Measurements from ENCODE around the gene ANXA7.
"Not testable (repeated sequence)": the region's sequence is repeated elsewhere in the genome, so short reads cannot be mapped to it uniquely, and the experiment has no call there.

ANXA7 gene

DNA sequence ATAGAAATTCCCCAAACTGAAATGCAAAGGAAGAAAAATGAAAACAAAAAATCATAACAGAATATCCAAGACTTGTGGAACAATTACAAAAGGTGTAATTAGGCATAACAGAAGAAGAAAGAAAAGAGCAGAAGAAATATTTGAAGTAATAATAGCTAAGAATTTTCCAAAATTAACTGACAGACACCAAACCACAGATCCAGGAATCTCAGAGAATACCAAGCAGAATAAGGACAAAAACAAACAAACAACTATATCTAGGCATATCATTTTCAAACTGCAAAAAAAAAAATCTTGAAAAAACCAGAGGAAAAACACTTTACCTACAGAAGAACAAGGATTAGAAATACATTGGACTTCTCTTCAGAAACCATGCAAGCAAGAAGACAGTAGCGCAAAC lies 80.7 kb downstream of the ANXA7 start:
- DNase-seq = no peak

DNA sequence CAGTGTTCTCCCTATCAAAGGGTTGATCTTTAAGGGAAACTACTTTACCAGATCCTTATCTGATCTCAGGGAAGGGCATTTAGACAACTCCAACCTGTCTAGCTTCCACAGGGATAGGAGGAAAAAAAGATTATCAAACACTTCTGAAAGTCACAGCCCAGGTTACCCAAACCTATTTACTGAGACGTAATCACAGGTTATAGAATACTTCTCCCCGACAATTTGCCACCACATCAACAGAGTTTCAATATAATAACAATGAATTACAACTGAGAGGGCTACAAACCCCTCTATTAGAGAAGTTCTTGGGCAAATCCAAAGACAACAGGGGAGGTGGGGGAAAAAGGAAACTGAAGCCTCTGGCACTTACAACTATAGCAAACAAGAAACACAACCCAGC lies 81.5 kb downstream of the ANXA7 start:
- DNase-seq = no peak

DNA sequence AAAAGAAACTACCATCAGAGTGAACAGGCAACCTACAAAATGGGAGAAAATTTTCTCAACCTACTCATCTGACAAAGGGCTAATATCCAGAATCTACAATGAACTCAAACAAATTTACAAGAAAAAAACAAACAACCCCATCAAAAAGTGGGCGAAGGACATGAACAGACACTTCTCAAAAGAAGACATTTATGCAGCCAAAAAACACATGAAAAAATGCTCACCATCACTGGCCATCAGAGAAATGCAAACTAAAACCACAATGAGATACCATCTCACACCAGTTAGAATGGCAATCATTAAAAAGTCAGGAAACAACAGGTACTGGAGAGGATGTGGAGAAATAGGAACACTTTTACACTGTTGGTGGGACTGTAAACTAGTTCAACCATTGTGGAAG lies 85.3 kb downstream of the ANXA7 start:
- not testable (repeated sequence) for DNase-seq

DNA sequence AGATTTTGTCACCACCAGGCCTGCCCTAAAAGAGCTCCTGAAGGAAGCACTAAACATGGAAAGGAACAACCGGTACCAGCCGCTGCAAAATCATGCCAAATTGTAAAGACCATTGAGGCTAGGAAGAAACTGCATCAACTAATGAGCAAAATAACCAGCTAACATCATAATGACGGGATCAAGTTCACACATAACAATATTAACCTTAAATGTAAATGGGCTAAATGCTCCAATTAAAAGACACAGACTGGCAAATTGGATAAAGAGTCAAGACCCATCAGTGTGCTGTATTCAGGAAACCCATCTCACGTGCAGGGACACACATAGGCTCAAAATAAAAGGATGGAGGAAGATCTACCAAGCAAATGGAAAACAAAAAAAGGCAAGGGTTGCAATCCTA lies 88.6 kb downstream of the ANXA7 start:
- DNase-seq = not testable (repeated sequence)
